HL-60 (cell line): ENCODE data around the gene GRHL1.

Experiments
- DNase-seq, 2 experiments: peaks; one replicate each; pipeline ENCODE4 v3.0.0-alpha.2; 2010 to 2020; ENCODE audit warnings: low read depth in 1 of 2, low spot score in 1 of 2
- H3K27ac ChIP-seq: fragments of 250-450 bp; sonication (Bioruptor Pico); replicated peaks from 2 replicates; pipeline ENCODE4 v1.5.1; 2020; ENCODE audit warnings: mild to moderate bottlenecking, moderate library complexity
- H3K27me3 ChIP-seq: fragments of 250-450 bp; sonication (Bioruptor Pico); 2 replicates; pipeline ENCODE4 v1.5.1; 2021; ENCODE audit warnings: mild to moderate bottlenecking, moderate library complexity; ENCODE audit not compliant: insufficient read depth, poor library complexity, severe bottlenecking
- H3K4me3 ChIP-seq: replicated peaks from 2 replicates; pipeline ENCODE4 v1.5.1; 2011; ENCODE audit warnings: mild to moderate bottlenecking, control low read depth, low read length; ENCODE audit not compliant: insufficient read depth
- GABPA ChIP-seq: IDR thresholded peaks from 2 replicates; pipeline ENCODE4 v1.6.1; 2012; ENCODE audit warnings: low read depth
- POLR2AphosphoS5 ChIP-seq: IDR thresholded peaks from 2 replicates; pipeline ENCODE4 v1.6.1; 2012; ENCODE audit warnings: low read depth
- SPI1 ChIP-seq: IDR thresholded peaks from 2 replicates; pipeline ENCODE4 v1.6.1; 2012; ENCODE audit warnings: low read depth, mild to moderate bottlenecking, borderline replicate concordance
- TF ChIP-seq, protein P1 (sequence below): IDR thresholded peaks from one replicate; pipeline ENCODE4 v1.5.1; 2011; ENCODE audit warnings: low read length, control low read depth, inconsistent platforms; ENCODE audit not compliant: insufficient read depth
- TF ChIP-seq, protein P2 (sequence below): IDR thresholded peaks from 2 replicates; pipeline ENCODE4 v1.6.1; 2012; ENCODE audit warnings: low read depth; ENCODE audit not compliant: insufficient replicate concordance

Gene GRHL1

DNA sequence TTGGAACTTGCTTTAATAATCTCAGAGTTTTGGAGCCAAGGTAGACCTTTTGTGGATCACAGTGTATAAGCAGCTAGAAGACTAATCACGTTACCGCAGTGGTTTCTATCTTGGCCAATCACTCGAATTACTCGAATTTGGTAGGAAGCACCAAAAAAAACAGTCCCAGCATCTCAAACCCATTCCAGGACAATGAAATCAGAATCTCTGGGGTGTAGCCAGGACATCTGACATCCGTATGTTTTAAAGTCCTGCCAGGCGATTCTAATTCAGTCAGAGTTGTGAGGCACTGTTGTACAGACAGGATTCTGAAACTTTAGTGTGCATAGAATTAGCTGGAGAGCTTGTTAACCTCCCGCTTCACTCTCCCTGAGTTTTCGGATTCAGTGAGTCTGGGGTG, 30.8 kb downstream of the GRHL1 start:
- H3K27me3 ChIP-seq = no peaks in the 10 kb centered on the region
- DNase-seq = no peak
- no peak overlapping the region for H3K4me3 ChIP-seq
- no peak overlapping the region for H3K27ac ChIP-seq
- TF ChIP-seq SPI1 (no peak), POLR2AphosphoS5 (no peak), GABPA (no peak)
- TF ChIP-seq, protein P1, sequence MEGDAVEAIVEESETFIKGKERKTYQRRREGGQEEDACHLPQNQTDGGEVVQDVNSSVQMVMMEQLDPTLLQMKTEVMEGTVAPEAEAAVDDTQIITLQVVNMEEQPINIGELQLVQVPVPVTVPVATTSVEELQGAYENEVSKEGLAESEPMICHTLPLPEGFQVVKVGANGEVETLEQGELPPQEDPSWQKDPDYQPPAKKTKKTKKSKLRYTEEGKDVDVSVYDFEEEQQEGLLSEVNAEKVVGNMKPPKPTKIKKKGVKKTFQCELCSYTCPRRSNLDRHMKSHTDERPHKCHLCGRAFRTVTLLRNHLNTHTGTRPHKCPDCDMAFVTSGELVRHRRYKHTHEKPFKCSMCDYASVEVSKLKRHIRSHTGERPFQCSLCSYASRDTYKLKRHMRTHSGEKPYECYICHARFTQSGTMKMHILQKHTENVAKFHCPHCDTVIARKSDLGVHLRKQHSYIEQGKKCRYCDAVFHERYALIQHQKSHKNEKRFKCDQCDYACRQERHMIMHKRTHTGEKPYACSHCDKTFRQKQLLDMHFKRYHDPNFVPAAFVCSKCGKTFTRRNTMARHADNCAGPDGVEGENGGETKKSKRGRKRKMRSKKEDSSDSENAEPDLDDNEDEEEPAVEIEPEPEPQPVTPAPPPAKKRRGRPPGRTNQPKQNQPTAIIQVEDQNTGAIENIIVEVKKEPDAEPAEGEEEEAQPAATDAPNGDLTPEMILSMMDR = no peak
- TF ChIP-seq, protein P2, sequence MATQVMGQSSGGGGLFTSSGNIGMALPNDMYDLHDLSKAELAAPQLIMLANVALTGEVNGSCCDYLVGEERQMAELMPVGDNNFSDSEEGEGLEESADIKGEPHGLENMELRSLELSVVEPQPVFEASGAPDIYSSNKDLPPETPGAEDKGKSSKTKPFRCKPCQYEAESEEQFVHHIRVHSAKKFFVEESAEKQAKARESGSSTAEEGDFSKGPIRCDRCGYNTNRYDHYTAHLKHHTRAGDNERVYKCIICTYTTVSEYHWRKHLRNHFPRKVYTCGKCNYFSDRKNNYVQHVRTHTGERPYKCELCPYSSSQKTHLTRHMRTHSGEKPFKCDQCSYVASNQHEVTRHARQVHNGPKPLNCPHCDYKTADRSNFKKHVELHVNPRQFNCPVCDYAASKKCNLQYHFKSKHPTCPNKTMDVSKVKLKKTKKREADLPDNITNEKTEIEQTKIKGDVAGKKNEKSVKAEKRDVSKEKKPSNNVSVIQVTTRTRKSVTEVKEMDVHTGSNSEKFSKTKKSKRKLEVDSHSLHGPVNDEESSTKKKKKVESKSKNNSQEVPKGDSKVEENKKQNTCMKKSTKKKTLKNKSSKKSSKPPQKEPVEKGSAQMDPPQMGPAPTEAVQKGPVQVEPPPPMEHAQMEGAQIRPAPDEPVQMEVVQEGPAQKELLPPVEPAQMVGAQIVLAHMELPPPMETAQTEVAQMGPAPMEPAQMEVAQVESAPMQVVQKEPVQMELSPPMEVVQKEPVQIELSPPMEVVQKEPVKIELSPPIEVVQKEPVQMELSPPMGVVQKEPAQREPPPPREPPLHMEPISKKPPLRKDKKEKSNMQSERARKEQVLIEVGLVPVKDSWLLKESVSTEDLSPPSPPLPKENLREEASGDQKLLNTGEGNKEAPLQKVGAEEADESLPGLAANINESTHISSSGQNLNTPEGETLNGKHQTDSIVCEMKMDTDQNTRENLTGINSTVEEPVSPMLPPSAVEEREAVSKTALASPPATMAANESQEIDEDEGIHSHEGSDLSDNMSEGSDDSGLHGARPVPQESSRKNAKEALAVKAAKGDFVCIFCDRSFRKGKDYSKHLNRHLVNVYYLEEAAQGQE = no peak

DNA sequence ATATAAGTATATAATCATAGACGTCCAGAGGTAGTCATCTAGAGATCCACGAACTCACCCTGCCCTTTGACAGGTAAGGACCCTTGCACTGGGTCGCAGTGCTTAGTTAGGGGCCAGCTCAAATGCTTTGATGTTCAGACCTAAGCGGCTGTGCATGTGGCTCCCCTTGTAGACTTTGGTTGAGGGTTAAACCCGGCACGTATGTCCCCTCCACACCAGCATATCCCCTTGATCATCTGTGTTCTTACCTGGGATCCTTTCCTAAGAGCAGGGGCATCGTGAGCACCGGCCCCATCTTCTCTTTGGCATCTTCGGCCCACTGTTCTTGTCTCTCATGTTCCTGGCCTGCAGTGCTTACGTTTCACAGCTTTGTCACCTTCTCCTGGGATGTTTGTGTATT, 31.4 kb downstream of the GRHL1 start:
- H3K27me3 ChIP-seq = no peaks in the 10 kb centered on the region
- no peak overlapping the region for H3K27ac ChIP-seq
- no peak overlapping the region for H3K4me3 ChIP-seq
- TF ChIP-seq POLR2AphosphoS5 (no peak), SPI1 (no peak), GABPA (no peak)
- TF ChIP-seq, protein P2 = no peak
- TF ChIP-seq, protein P1 = no peak
- DNase-seq = no peak

DNA sequence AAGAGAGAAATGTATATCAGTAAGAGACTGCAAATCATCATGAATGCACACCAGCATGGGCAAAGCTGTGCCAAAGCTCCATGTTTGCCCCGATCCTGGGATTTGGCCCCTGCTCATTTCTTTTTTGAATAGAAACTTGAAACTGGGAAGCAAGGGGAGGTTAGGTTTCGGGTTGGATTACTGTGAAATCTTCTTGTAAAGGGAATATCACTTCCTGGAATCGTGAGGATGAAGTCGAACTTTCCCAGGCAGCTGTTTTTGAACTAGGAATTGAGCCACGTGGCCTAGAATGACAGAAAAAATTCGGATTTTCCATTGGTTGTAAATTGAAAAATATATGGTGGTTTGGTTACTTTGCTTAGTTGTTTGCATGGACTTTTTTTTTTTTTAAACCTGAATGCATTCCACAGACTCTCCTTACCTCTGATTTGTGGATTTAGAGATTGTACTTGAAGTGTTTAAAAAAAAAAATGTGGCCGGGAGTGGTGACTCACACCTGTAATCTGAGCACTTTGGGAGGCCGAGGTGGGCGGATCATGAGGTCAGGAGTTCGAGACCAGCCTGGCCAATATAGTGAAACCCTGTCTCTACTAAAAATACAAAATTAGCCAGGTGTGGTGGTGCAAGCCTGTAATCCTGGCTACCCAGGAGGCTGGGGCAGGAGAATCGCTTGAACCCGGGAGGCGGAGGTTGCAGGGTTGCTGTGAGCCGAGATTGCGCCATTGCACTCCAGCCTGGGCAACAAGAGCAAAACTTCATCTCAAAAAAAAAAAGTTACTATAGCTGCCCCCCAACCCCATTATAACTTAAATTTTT, 32.1 kb downstream of the GRHL1 start:
- Histone ChIP-seq H3K27me3 (no peaks in the 10 kb centered on the region), H3K27ac (no peak overlapping the region), H3K4me3 (no peak overlapping the region)
- TF ChIP-seq, protein P2 = no peak
- no peak for TF ChIP-seq SPI1
- TF ChIP-seq, protein P1 = no peak
- no peak for TF ChIP-seq GABPA
- no peak for TF ChIP-seq POLR2AphosphoS5
- no peak for DNase-seq
